Naive thymus-derived CD4-positive, alpha-beta T cell (primary cell): ENCODE measurements around the gene PPP1R12C. TPM values are rescaled to one million over a fixed set of nuclear protein-coding genes. Genes with fewer than 3 reads are reported as not detected.
A peak's percentile ranks its signal among the peaks of the same experiment; 100 is the strongest.

Experiments
- ATAC-seq: fragments of 150-1000 bp; cut with Tn5 transposase; 2 replicates; pipeline ENCODE4 v1.10.0; 2021; ENCODE audit warnings: mild to moderate bottlenecking, moderate library complexity
- CTCF ChIA-PET: fragments of 350-600 bp; sonication (Branson Sonifier 250); formaldehyde crosslinking; loops from one replicate; lab custom pipeline; 2021; ENCODE audit warnings: antibody characterized with exemption; lab: Charles Lee
- POLR2A ChIA-PET: fragments of 350-600 bp; sonication (Branson Sonifier 250); formaldehyde crosslinking; loops from one replicate; lab custom pipeline; 2021; ENCODE audit warnings: antibody characterized with exemption, inconsistent platforms; lab: Charles Lee
- DNase-seq, 9 donors: peaks; one replicate each; pipeline versions ENCODE4 v3.0.0 to v3.0.0-alpha.2; 2020 to 2022; ENCODE audit warnings: mixed read lengths in 1 of 9
- H3K27ac ChIP-seq: one replicate; pipeline ENCODE4 v1.7.0; 2013; ENCODE audit warnings: mild to moderate bottlenecking, low read depth, low read length, moderate library complexity
- H3K27me3 ChIP-seq, 2 donors: one replicate each; pipeline ENCODE4 v1.7.0; 2013; ENCODE audit warnings: low read length in 2 of 2, mild to moderate bottlenecking in 2 of 2, moderate library complexity in 2 of 2; ENCODE audit not compliant: control insufficient read depth in 2 of 2, insufficient read depth in 2 of 2
- H3K36me3 ChIP-seq, 3 experiments: 1 replicate in 2 of 3; 2 replicates in 1 of 3; pipeline ENCODE4 v1.7.0; 2013; ENCODE audit warnings: low read length in 3 of 3, mild to moderate bottlenecking in 3 of 3, moderate library complexity in 1 of 3; ENCODE audit not compliant: insufficient read depth in 3 of 3, control insufficient read depth in 2 of 3
- H3K4me1 ChIP-seq, 2 donors: one replicate each; pipeline ENCODE4 v1.7.0; 2013; ENCODE audit warnings: low read length in 2 of 2, mild to moderate bottlenecking in 2 of 2, moderate library complexity in 1 of 2; ENCODE audit not compliant: control insufficient read depth in 2 of 2, insufficient read depth in 2 of 2
- H3K4me3 ChIP-seq: 2 replicates; pipeline ENCODE4 v1.7.0; 2013; ENCODE audit warnings: mild to moderate bottlenecking, low read length
- H3K9me3 ChIP-seq, 3 experiments: 1 replicate in 2 of 3; 2 replicates in 1 of 3; pipeline ENCODE4 v1.7.0; 2013; ENCODE audit warnings: low read length in 3 of 3; ENCODE audit not compliant: control insufficient read depth in 2 of 3
- H3K27ac Mint-ChIP-seq, 9 donors: one replicate each; pipeline ENCODE4 v1.8.0; 2020 to 2022; ENCODE audit warnings: mixed read lengths in 9 of 9, mild to moderate bottlenecking in 8 of 9, moderate library complexity in 5 of 9, inconsistent platforms in 2 of 9
- H3K27me3 Mint-ChIP-seq, 5 donors: one replicate each; pipeline ENCODE4 v1.8.0; 2021 to 2022; ENCODE audit warnings: mixed read lengths in 5 of 5, mild to moderate bottlenecking in 1 of 5
- H3K36me3 Mint-ChIP-seq, 5 donors: one replicate each; pipeline ENCODE4 v1.8.0; 2020 to 2022; ENCODE audit warnings: mixed read lengths in 5 of 5, mild to moderate bottlenecking in 3 of 5, inconsistent platforms in 1 of 5
- H3K4me1 Mint-ChIP-seq, 7 donors: one replicate each; pipeline ENCODE4 v1.8.0; 2020 to 2022; ENCODE audit warnings: mixed read lengths in 7 of 7, mild to moderate bottlenecking in 3 of 7, inconsistent platforms in 1 of 7
- H3K4me3 Mint-ChIP-seq, 10 donors: one replicate each; pipeline ENCODE4 v1.8.0; 2020 to 2022; ENCODE audit warnings: mild to moderate bottlenecking in 10 of 10, mixed read lengths in 10 of 10, moderate library complexity in 6 of 10, inconsistent platforms in 2 of 10
- H3K9me3 Mint-ChIP-seq, 11 donors: one replicate each; pipeline ENCODE4 v1.8.0; 2020 to 2022; ENCODE audit warnings: mixed read lengths in 11 of 11, mild to moderate bottlenecking in 4 of 11, inconsistent platforms in 1 of 11, moderate library complexity in 1 of 11
- intact Hi-C, 2 donors: fragments of 100-400 bp; cut with micrococcal nuclease; formaldehyde crosslinking; loops; one replicate each; pipeline ENCODE4 v1.15.1; 2023
- polyA plus RNA-seq, 2 donors: library from polyadenylated mRNA; unstranded; fragments of 300-500 nt; fragmentation: Illumina TruSeq; gene quantifications; one replicate each; pipeline ENCODE4 v1.2.3, GENCODE V29; 2021
- total RNA-seq, 6 experiments: library from RNA in 5 of 6; stranded (reverse) in 5 of 6; gene quantifications; 1 replicate in 5 of 6; 2 replicates in 1 of 6; pipeline ENCODE4 v1.2.3 and lab custom pipeline; 2021 to 2026

PPP1R12C gene
- total RNA-seq (100 to 1,000 TPM; 107 to 180 (median 144) TPM), polyA plus RNA-seq (1 to 10 TPM; 3.8 to 6.6 TPM), total RNA-seq (lab: John Stamatoyannopoulos, UW) (85.2 reads per million, percentile 82 among the genes with 10 or more reads in this experiment)

DNA sequence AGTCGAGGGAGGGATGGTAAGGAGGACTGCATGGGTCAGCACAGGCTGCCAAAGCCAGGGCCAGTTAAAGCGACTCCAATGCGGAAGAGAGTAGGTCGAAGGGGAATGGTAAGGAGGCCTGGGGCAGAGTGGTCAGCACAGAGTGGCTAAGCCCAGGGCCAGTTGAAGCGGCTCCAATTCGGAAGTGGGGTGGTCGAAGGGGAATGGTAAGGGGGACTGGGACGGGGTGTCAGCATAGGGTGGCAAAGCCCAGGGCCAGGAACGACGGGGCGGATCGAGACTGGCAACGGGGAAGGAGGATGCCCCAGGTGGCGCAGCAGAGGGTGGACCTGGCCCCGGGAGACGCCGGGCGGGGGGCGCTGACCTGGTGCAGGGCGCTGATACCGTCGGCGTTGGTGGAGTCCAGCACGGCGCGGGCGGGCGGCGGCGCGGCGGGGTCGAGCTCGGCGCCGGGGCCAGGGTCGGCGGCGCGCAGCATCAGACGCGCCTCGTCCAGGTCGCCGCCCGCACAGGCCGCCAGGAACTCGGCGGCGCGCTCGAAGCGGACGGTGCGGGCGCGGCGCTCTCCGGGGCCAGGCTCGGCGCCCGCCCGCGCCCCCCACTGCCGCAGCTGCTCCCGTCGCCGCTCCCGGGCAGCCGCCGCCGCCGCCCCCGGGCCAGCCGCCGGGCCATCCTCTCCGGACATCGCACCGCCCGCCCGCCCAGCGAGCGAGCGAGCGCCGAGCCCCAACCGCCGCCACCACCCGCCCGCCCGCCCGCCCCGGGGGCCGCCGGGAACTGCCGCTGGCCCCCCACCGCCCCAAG is at the start of gene PPP1R12C:
PPP1R12C (minus strand) TSS at position 779 of the 804 bp plus-strand sequence; CDS start at position 685, 94 bp downstream.
- Histone ChIP-seq H3K27me3 (no peaks in the 10 kb centered on the region), H3K4me3 (peak within 1 kb of the TSS; percentile 97), H3K9me3 (no peaks in the 10 kb centered on the region), H3K36me3 (peaks cover 0 to 17% (median 0%) of the 10 kb centered on the region in 3 experiments), H3K4me1 (peaks cover 12 to 19% of the 10 kb centered on the region in 2 donors), H3K27ac (peak within 1 kb of the TSS; percentile 74)
- H3K4me3 Mint-ChIP-seq, result peak within 1 kb of the TSS; percentile 96 to 100 (median 98)
- peak within 1 kb of the TSS; percentile 91 to 96 (median 95) for H3K27ac Mint-ChIP-seq
- DNase-seq, result peak in 2 of 9 donors; percentile 17 to 27
- intact Hi-C loops, result loop anchor here (1.0 to 10.0 kb wide), 27 partner anchors 29 to 1014 kb away; partner anchors contain the start of genes FIZ1 (in 2 of the 2), PPP6R1 (in 2 of the 2), PRPF31 (in 2 of the 2) and RDH13 (in 2 of the 2)
- H3K36me3 Mint-ChIP-seq, result peaks cover 0 to 5% (median 0%) of the 10 kb centered on the region in 5 donors
- peaks cover 14 to 47% (median 36%) of the 10 kb centered on the region in 7 donors for H3K4me1 Mint-ChIP-seq
- CTCF ChIA-PET, result interaction anchor here (0.6 kb wide), 1 partner anchor 537 kb away, joined by 3 read pairs; no protein-coding TSS in a partner anchor
- peaks cover 0 to 9% (median 0%) of the 10 kb centered on the region in 5 donors for H3K27me3 Mint-ChIP-seq
- ATAC-seq, result peak; percentile 22
- POLR2A ChIA-PET, result interaction anchor here (0.6 to 1.5 kb wide), 6 partner anchors 15 to 419 kb away, joined by 3 to 9 read pairs (median 4); partner anchors contain the start of gene TMEM238
- peaks cover 0 to 2% (median 0%) of the 10 kb centered on the region in 11 donors for H3K9me3 Mint-ChIP-seq

- Mint-ChIP-seq H3K27ac (peak within 1 kb of the TSS in 6 of 9 donors; percentile 32 to 88 (median 70)), H3K4me1 (peaks cover 10 to 17% (median 13%) of the 10 kb centered on the region in 7 donors), H3K36me3 (peaks cover 0 to 5% (median 3%) of the 10 kb centered on the region in 5 donors), H3K4me3 (peak within 1 kb of the TSS; percentile 41 to 89 (median 70)), H3K9me3 (peaks cover 0 to 12% (median 5%) of the 10 kb centered on the region in 11 donors), H3K27me3 (peaks cover 61 to 70% (median 66%) of the 10 kb centered on the region in 5 donors)
- CTCF ChIA-PET, result interaction anchor here (0.6 kb wide), 3 partner anchors 9 to 501 kb away, joined by 3 to 4 read pairs (median 3); no protein-coding TSS in a partner anchor
- DNase-seq (peak in 8 of 9 donors; percentile 37 to 82 (median 60)), ATAC-seq (peak; percentile 92)
- intact Hi-C loops, result loop anchor here in 1 of 2 donors (10.0 kb wide), 2 partner anchors 278 to 458 kb away; partner anchors contain the start of genes SHISA7 and ZNF784
- Histone ChIP-seq H3K36me3 (no peaks in the 10 kb centered on the region), H3K9me3 (no peaks in the 10 kb centered on the region), H3K27ac (no peak within 1 kb of the TSS), H3K27me3 (peaks cover 4 to 26% of the 10 kb centered on the region in 2 donors), H3K4me3 (no peak within 1 kb of the TSS), H3K4me1 (peaks cover 0 to 7% of the 10 kb centered on the region in 2 donors)
- POLR2A ChIA-PET, result no interaction called here
These were observed 49.3 kb upstream of the PPP1R12C start, which contains the start of gene DNAAF3 for GRCh38 chr19:55166530-55167268. Gene DNAAF3 (minus strand): TSS chr19:55166613. CDS start chr19:55166413, 200 bp downstream.

DNA sequence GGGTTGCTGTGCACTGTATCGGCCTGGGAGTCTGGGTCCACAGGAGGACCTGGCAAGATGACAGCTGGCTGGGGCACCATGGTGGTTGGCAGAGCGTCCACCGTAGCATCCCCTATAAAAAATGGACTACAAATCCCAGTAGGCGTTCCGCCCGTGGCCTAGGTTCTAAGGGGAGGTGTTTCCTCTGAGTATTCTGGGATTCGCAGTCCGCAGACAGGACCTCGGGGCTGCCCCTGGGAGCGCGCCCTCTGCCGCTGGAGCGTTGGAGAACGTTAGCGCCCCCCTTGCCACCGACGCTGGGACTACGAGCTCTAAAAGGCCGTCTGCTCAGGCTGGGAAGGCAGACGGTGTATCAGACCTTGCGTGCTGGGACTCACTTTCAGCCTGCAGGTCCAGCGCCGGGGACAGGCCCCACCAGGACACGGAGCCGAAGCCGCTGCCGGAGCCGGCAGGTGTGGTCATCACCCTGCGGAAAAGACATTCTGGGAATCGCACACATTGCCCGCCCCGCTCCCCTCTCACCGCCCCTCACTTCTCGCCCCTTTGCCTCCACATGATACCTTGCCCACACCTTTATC is 48.6 kb upstream of the PPP1R12C start:
- no peaks in the 10 kb centered on the region for H3K36me3 ChIP-seq
- no peaks in the 10 kb centered on the region for H3K9me3 ChIP-seq
- H3K27ac ChIP-seq, result no peak overlapping the region
- Mint-ChIP-seq H3K27me3 (peaks cover 56 to 65% (median 61%) of the 10 kb centered on the region in 5 donors), H3K4me3 (peak overlapping the region; percentile 41 to 89 (median 70)), H3K36me3 (peaks cover 0 to 5% (median 3%) of the 10 kb centered on the region in 5 donors), H3K9me3 (peaks cover 0 to 12% (median 4%) of the 10 kb centered on the region in 11 donors), H3K27ac (peak overlapping the region in 6 of 9 donors; percentile 32 to 88 (median 70)), H3K4me1 (peaks cover 9 to 17% (median 12%) of the 10 kb centered on the region in 7 donors)
- H3K4me1 ChIP-seq, result peaks cover 0 to 7% of the 10 kb centered on the region in 2 donors
- POLR2A ChIA-PET, result no interaction called here
- peaks cover 4 to 26% of the 10 kb centered on the region in 2 donors for H3K27me3 ChIP-seq
- DNase-seq (peak in 5 of 9 donors; percentile 33 to 53 (median 49)), ATAC-seq (peak; percentile 47)
- intact Hi-C loops, result loop anchor here in 1 of 2 donors (10.0 kb wide), 2 partner anchors 279 to 459 kb away; partner anchors contain the start of genes SHISA7 and ZNF784
- CTCF ChIA-PET, result no interaction called here
- no peak overlapping the region for H3K4me3 ChIP-seq

- Mint-ChIP-seq H3K9me3 (peaks cover 0 to 8% (median 0%) of the 10 kb centered on the region in 11 donors), H3K36me3 (peaks cover 0 to 5% (median 0%) of the 10 kb centered on the region in 5 donors), H3K27ac (no peak overlapping the region), H3K4me1 (peaks cover 4 to 18% (median 12%) of the 10 kb centered on the region in 7 donors), H3K4me3 (no peak overlapping the region), H3K27me3 (peaks cover 36 to 65% (median 48%) of the 10 kb centered on the region in 5 donors)
- Histone ChIP-seq H3K4me1 (peaks cover 0 to under 1% of the 10 kb centered on the region in 2 donors), H3K4me3 (no peak overlapping the region), H3K36me3 (no peaks in the 10 kb centered on the region), H3K27me3 (peaks cover under 1 to 14% of the 10 kb centered on the region in 2 donors), H3K9me3 (peaks cover 0 to 1% (median 0%) of the 10 kb centered on the region in 3 experiments), H3K27ac (no peak overlapping the region)
- no peak for ATAC-seq
- intact Hi-C loops, result loop anchor here in 1 of 2 donors (5.0 to 10.0 kb wide), 3 partner anchors 79 to 463 kb away; partner anchors contain the start of genes SHISA7 and ZNF784
- DNase-seq, result no peak
- ChIA-PET CTCF (no interaction called here), POLR2A (no interaction called here)
These were observed 44.3 kb upstream of the PPP1R12C start for GRCh38 chr19:55161571-55162322.

DNA sequence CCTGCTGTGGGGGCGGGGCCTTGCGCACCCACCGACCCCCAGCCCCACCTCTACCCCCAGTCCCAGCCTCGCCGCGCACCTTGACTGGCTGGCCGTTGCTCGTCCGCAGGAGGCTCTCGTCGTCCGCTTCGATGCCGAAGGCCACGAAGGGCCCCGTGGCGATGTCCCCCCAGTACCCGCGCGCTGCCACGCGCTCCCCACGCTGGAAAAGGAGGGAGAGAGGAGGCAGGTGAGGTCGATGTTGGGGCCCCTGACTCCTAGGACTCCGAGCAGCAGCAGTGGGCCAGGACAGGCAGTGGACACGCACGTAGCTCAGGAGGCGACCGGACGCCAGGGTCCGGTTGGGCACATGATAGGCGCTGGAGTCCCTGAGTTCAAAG is 43.5 kb upstream of the PPP1R12C start:
- H3K27me3 ChIP-seq, result peaks cover 0 to 12% of the 10 kb centered on the region in 2 donors

More for the DNA sequence above, 43.5 kb upstream of the PPP1R12C start:
- POLR2A ChIA-PET, result no interaction called here
- H3K36me3 ChIP-seq, result no peaks in the 10 kb centered on the region
- peaks cover 0 to 5% (median 0%) of the 10 kb centered on the region in 3 experiments for H3K9me3 ChIP-seq
- H3K27ac ChIP-seq, result no peak overlapping the region
- no peak overlapping the region for H3K4me3 ChIP-seq
- intact Hi-C loops, result loop anchor here in 1 of 2 donors (1.0 to 10.0 kb wide), 5 partner anchors 18 to 464 kb away; partner anchors contain the start of genes SHISA7 and ZNF784
- H3K9me3 Mint-ChIP-seq, result peaks cover 0 to 6% (median 0%) of the 10 kb centered on the region in 11 donors
- H3K27me3 Mint-ChIP-seq, result peaks cover 31 to 63% (median 47%) of the 10 kb centered on the region in 5 donors
- peaks cover 0 to 17% (median 11%) of the 10 kb centered on the region in 7 donors for H3K4me1 Mint-ChIP-seq
- H3K27ac Mint-ChIP-seq, result no peak overlapping the region
- H3K36me3 Mint-ChIP-seq, result peaks cover 0 to 5% (median 0%) of the 10 kb centered on the region in 5 donors
- H3K4me3 Mint-ChIP-seq, result no peak overlapping the region
- H3K4me1 ChIP-seq, result peaks cover 0 to 7% of the 10 kb centered on the region in 2 donors
- ATAC-seq (no peak), DNase-seq (no peak)
- CTCF ChIA-PET, result interaction anchor here (1.2 kb wide), 1 partner anchor 20 kb away, joined by 4 read pairs; no protein-coding TSS in a partner anchor
